ENCODE data around the gene WDR54. TPM values are rescaled to one million over a fixed set of nuclear protein-coding genes. Genes with fewer than 3 reads are reported as not detected.

The WDR54 gene
- total RNA-seq, 4 donors from 2014 or later, result 9.6 to 25.2 (median 18.5) TPM

GRCh38 chr2:74448771-74449170 is 27.2 kb downstream of the WDR54 start:
- DNase-seq (ENCODE audit: low spot score in 2 of 2), result no peak
- H3K27me3 ChIP-seq, result no peaks in the 10 kb centered on the region
- WGBS, 2 donors, result 42% methylated on average over 2 of the region's 2 CpGs
- TF ChIP-seq POLR2A (IDR thresholded peaks at IDR 0.05) (no peak), EP300 (IDR thresholded peaks at IDR 0.05) (no peak)
- TF ChIP-seq, protein P1, sequence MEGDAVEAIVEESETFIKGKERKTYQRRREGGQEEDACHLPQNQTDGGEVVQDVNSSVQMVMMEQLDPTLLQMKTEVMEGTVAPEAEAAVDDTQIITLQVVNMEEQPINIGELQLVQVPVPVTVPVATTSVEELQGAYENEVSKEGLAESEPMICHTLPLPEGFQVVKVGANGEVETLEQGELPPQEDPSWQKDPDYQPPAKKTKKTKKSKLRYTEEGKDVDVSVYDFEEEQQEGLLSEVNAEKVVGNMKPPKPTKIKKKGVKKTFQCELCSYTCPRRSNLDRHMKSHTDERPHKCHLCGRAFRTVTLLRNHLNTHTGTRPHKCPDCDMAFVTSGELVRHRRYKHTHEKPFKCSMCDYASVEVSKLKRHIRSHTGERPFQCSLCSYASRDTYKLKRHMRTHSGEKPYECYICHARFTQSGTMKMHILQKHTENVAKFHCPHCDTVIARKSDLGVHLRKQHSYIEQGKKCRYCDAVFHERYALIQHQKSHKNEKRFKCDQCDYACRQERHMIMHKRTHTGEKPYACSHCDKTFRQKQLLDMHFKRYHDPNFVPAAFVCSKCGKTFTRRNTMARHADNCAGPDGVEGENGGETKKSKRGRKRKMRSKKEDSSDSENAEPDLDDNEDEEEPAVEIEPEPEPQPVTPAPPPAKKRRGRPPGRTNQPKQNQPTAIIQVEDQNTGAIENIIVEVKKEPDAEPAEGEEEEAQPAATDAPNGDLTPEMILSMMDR (IDR thresholded peaks at IDR 0.05), result no peak
- no peaks in the 10 kb centered on the region for H3K9me3 ChIP-seq
- no peak overlapping the region for H3K27ac ChIP-seq
- H3K4me3 ChIP-seq, result no peak overlapping the region
- H3K36me3 ChIP-seq, result no peaks in the 10 kb centered on the region
- H3K4me1 ChIP-seq, result peaks cover 0 to 10% (median 0%) of the 10 kb centered on the region in 4 donors

- Histone ChIP-seq H3K4me3 (no peak overlapping the region), H3K9me3 (no peaks in the 10 kb centered on the region), H3K36me3 (no peaks in the 10 kb centered on the region), H3K4me1 (peaks cover 0 to 12% (median 5%) of the 10 kb centered on the region in 4 donors), H3K27ac (no peak overlapping the region), H3K27me3 (no peaks in the 10 kb centered on the region)
- TF ChIP-seq, protein P1 (IDR thresholded peaks at IDR 0.05), result no peak
- no peak for TF ChIP-seq EP300 (IDR thresholded peaks at IDR 0.05)
- TF ChIP-seq POLR2A (IDR thresholded peaks at IDR 0.05), result no peak
- WGBS, 2 donors, result 81 to 84% methylated on average over 3 of the region's 3 CpGs
- DNase-seq (ENCODE audit: low spot score in 2 of 2), result no peak
These were observed 29.1 kb downstream of the WDR54 start for GRCh38 chr2:74450570-74451190.

DNA sequence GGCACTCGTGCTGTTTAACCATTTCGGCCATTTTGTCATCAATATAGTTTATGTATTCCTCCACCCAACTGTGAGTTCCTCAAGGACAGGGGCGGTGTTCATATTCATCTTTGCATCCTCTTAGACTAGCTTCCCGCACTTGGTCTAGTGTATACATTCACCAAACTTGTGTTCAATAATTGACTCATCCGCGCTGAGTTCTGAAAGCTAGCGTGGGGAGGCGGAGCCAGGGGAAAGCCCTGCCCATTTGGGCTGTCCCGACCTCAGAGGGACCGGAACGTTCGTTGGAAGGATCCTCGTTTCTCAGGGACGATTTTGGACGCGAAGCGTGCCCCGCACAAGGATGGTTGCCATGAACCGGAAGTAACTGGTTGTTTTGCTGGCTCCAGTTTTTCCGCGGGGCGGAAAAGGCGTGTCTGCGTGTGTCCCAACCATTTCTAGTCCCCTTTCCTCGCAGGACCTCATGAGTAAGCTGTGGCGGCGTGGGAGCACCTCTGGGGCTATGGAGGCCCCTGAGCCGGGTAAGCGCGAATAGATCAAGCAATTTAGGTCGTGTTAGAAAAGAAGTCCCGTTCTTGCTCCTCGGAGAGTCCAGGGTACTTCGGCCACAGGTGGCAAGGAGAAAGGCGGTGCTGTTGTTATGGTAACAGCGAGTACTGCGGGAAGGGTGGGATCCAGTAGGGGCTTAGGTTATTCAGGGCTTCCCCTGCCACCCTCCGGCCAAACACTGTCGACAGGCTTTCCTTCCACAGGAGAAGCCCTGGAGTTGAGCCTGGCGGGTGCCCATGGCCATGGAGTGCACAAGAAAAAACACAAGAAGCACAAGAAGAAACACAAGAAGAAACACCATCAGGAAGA is 33.4 kb downstream of the WDR54 start, which contains the start of gene INO80B:
INO80B (plus strand) TSS at position 434 of the 858 bp plus-strand sequence; CDS start at position 464, 30 bp downstream.
- H3K9me3 ChIP-seq, result no peaks in the 10 kb centered on the region
- WGBS, 2 donors, result 1% methylated on average over 36 to 40 of the region's 40 CpGs
- peak within 1 kb of the TSS; percentile 61 to 74 (median 68) for H3K4me3 ChIP-seq
- peak within 1 kb of the TSS; percentile 60 to 81 (median 68) for H3K27ac ChIP-seq
- DNase-seq (ENCODE audit: low spot score in 2 of 2), result peak; percentile 87 to 94
- no peaks in the 10 kb centered on the region for H3K36me3 ChIP-seq
- no peaks in the 10 kb centered on the region for H3K27me3 ChIP-seq
- TF ChIP-seq EP300 (IDR thresholded peaks at IDR 0.05) (peak; percentile 86 to 96), POLR2A (IDR thresholded peaks at IDR 0.05) (peak in 1 of 2 donors; percentile 56)
- TF ChIP-seq, protein P1 (IDR thresholded peaks at IDR 0.05), result peak in 3 of 5 experiments; percentile 4 to 50 (median 22)
- H3K4me1 ChIP-seq, result peaks cover 0 to 44% (median 27%) of the 10 kb centered on the region in 4 donors

GRCh38 chr2:74457129-74457548 is 35.6 kb downstream of the WDR54 start:
- Histone ChIP-seq H3K27me3 (no peaks in the 10 kb centered on the region), H3K27ac (peak overlapping the region; percentile 59 to 97 (median 96)), H3K4me3 (peak overlapping the region; percentile 35 to 70 (median 58)), H3K9me3 (no peaks in the 10 kb centered on the region), H3K4me1 (peaks cover 0 to 44% (median 27%) of the 10 kb centered on the region in 4 donors), H3K36me3 (peaks cover 0 to 20% (median 0%) of the 10 kb centered on the region in 3 donors)
- WGBS, 2 donors, result 1 to 2% methylated on average over 25 to 26 of the region's 27 CpGs
- DNase-seq (ENCODE audit: low spot score in 2 of 2), result no peak
- TF ChIP-seq, protein P1 (IDR thresholded peaks at IDR 0.05), result no peak
- no peak for TF ChIP-seq POLR2A (IDR thresholded peaks at IDR 0.05)
- no peak for TF ChIP-seq EP300 (IDR thresholded peaks at IDR 0.05)

Measured in tibial nerve (tissue), 4 donors.